ENCODE results near the gene PRTG. TPM values are rescaled to one million over a fixed set of nuclear protein-coding genes. Genes with fewer than 3 reads are reported as not detected.

PRTG gene
- total RNA-seq, 4 donors from 2014 or later: 0.42 to 1.9 (median 1.8) TPM

GRCh38 chr15:55661428-55661827, 81.5 kb downstream of the PRTG start:
- no peak overlapping the region for H3K27ac ChIP-seq (replicated peaks in 1 of 4)
- H3K27me3 ChIP-seq: no peaks in the 10 kb centered on the region
- intact Hi-C loops (cut with DNase I): no loop called here
- H3K9me3 ChIP-seq: no peaks in the 10 kb centered on the region
- TF ChIP-seq, protein P1, sequence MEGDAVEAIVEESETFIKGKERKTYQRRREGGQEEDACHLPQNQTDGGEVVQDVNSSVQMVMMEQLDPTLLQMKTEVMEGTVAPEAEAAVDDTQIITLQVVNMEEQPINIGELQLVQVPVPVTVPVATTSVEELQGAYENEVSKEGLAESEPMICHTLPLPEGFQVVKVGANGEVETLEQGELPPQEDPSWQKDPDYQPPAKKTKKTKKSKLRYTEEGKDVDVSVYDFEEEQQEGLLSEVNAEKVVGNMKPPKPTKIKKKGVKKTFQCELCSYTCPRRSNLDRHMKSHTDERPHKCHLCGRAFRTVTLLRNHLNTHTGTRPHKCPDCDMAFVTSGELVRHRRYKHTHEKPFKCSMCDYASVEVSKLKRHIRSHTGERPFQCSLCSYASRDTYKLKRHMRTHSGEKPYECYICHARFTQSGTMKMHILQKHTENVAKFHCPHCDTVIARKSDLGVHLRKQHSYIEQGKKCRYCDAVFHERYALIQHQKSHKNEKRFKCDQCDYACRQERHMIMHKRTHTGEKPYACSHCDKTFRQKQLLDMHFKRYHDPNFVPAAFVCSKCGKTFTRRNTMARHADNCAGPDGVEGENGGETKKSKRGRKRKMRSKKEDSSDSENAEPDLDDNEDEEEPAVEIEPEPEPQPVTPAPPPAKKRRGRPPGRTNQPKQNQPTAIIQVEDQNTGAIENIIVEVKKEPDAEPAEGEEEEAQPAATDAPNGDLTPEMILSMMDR (IDR thresholded peaks at IDR 0.05): no peak
- TF ChIP-seq POLR2A (IDR thresholded peaks at IDR 0.05; ENCODE audit: low read depth) (no peak), EP300 (IDR thresholded peaks at IDR 0.05) (no peak), POLR2AphosphoS5 (IDR thresholded peaks at IDR 0.05) (no peak)
- H3K4me1 ChIP-seq: no peaks in the 10 kb centered on the region
- no peak for DNase-seq (ENCODE audit: extremely low spot score)
- no peak overlapping the region for H3K4me3 ChIP-seq
- no peaks in the 10 kb centered on the region for H3K36me3 ChIP-seq

DNA sequence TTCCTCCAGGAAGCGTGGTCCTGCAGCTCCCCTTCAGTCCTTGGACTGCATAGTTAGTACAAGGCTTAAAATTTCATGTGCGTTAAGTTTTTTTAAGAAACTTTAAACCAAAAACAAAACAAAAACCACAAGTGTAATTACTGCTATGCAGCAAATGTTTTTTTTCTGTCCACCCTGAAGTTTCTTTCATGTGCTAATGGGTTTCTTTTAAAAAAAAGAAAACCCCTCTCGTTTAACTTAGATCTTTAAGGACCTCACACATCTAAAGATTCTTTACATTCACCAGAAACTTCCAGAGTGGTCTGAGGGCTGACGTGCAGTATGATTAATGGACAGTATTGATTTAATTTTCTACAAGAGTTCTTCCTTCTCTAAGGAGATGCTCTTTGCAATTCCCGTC, 82.8 kb downstream of the PRTG start:
- no peaks in the 10 kb centered on the region for H3K9me3 ChIP-seq
- no peak overlapping the region for H3K4me3 ChIP-seq
- TF ChIP-seq POLR2A (IDR thresholded peaks at IDR 0.05; ENCODE audit: low read depth): no peak
- TF ChIP-seq, protein P1 (IDR thresholded peaks at IDR 0.05): no peak
- no peak for TF ChIP-seq EP300 (IDR thresholded peaks at IDR 0.05)
- no peak for TF ChIP-seq POLR2AphosphoS5 (IDR thresholded peaks at IDR 0.05)
- WGBS: 92% methylated on average over 5 of the region's 5 CpGs
- H3K27me3 ChIP-seq: no peaks in the 10 kb centered on the region
- intact Hi-C loops (cut with DNase I): no loop called here
- no peaks in the 10 kb centered on the region for H3K36me3 ChIP-seq
- H3K27ac ChIP-seq (replicated peaks in 1 of 4): no peak overlapping the region
- DNase-seq (ENCODE audit: extremely low spot score): no peak
- H3K4me1 ChIP-seq: no peaks in the 10 kb centered on the region

- no peak for TF ChIP-seq EP300 (IDR thresholded peaks at IDR 0.05)
- TF ChIP-seq POLR2A (IDR thresholded peaks at IDR 0.05; ENCODE audit: low read depth): no peak
- intact Hi-C loops (cut with DNase I): no loop called here
- no peak overlapping the region for H3K4me3 ChIP-seq
- H3K27ac ChIP-seq (replicated peaks in 1 of 4): no peak overlapping the region
- DNase-seq (ENCODE audit: extremely low spot score): no peak
- H3K9me3 ChIP-seq: no peaks in the 10 kb centered on the region
- no peaks in the 10 kb centered on the region for H3K36me3 ChIP-seq
- H3K4me1 ChIP-seq: no peaks in the 10 kb centered on the region
- 98% methylated on average over 11 of the region's 11 CpGs for WGBS
- H3K27me3 ChIP-seq: no peaks in the 10 kb centered on the region
Measured at GRCh38 chr15:55659481-55659880, 83.5 kb downstream of the PRTG start.

GRCh38 chr15:55658886-55659285, 84.1 kb downstream of the PRTG start:
- DNase-seq (ENCODE audit: extremely low spot score): no peak
- 95% methylated on average over 1 of the region's 1 CpG for WGBS
- no peak overlapping the region for H3K4me3 ChIP-seq
- TF ChIP-seq EP300 (IDR thresholded peaks at IDR 0.05) (no peak), POLR2AphosphoS5 (IDR thresholded peaks at IDR 0.05) (no peak), POLR2A (IDR thresholded peaks at IDR 0.05; ENCODE audit: low read depth) (no peak)
- TF ChIP-seq, protein P1 (IDR thresholded peaks at IDR 0.05): no peak
- no peaks in the 10 kb centered on the region for H3K27me3 ChIP-seq
- H3K27ac ChIP-seq (replicated peaks in 1 of 4): no peak overlapping the region
- intact Hi-C loops (cut with DNase I): no loop called here
- no peaks in the 10 kb centered on the region for H3K4me1 ChIP-seq
- no peaks in the 10 kb centered on the region for H3K36me3 ChIP-seq
- no peaks in the 10 kb centered on the region for H3K9me3 ChIP-seq

DNA sequence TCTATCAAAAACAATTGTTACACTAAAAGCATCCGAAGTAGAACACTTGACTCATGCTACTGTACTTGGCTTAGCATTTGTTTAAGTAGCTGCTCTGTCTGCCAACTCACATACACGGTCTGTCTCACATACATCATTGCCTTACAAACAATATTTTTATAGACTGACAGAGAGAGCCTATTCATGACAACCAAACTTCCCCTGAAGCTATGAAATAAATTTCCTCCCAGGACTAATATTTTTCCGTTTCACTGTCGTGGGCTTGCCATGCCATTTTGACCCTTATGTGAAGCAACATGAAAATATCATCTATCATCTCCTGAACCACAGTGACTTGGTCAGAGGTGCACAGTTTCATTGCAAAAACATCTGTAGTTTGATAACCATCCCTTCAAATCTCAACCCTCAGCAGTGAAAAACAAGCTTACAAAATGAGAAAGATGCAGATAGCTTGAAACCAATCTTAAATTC, 88.4 kb downstream of the PRTG start:
- intact Hi-C loops (cut with DNase I): no loop called here
- TF ChIP-seq EP300 (IDR thresholded peaks at IDR 0.05): no peak
- no peak for TF ChIP-seq POLR2AphosphoS5 (IDR thresholded peaks at IDR 0.05)
- TF ChIP-seq POLR2A (IDR thresholded peaks at IDR 0.05; ENCODE audit: low read depth): no peak
- TF ChIP-seq, protein P1 (IDR thresholded peaks at IDR 0.05): no peak
- Histone ChIP-seq H3K4me3 (no peak overlapping the region), H3K27me3 (no peaks in the 10 kb centered on the region), H3K4me1 (no peaks in the 10 kb centered on the region), H3K36me3 (no peaks in the 10 kb centered on the region), H3K27ac (replicated peaks in 1 of 4) (no peak overlapping the region), H3K9me3 (no peaks in the 10 kb centered on the region)
- WGBS: 42% methylated on average over 4 of the region's 4 CpGs
- no peak for DNase-seq (ENCODE audit: extremely low spot score)
